Measurements from ENCODE around the gene MGAT2.
A peak's percentile ranks its signal among the peaks of the same experiment; 100 is the strongest.
"Not testable (repeated sequence)": the region's sequence is repeated elsewhere in the genome, so short reads cannot be mapped to it uniquely, and the experiment has no call there.

MGAT2 gene

GRCh38 chr14:49612251-49612650 lies 8.3 kb upstream of the MGAT2 start:
- DNase-seq (ENCODE audit: low read depth in 2 of 2, low spot score in 1 of 2), result no peak

GRCh38 chr14:49612671-49613070 lies 7.9 kb upstream of the MGAT2 start:
- no peak for DNase-seq (ENCODE audit: low read depth in 2 of 2, low spot score in 1 of 2)

GRCh38 chr14:49614196-49614595 lies 6.4 kb upstream of the MGAT2 start:
- no peak for DNase-seq (ENCODE audit: low read depth in 2 of 2, low spot score in 1 of 2)

- no peak for DNase-seq (ENCODE audit: low read depth in 2 of 2, low spot score in 1 of 2)
Observed at GRCh38 chr14:49615776-49616175, 4.8 kb upstream of the MGAT2 start.

DNA sequence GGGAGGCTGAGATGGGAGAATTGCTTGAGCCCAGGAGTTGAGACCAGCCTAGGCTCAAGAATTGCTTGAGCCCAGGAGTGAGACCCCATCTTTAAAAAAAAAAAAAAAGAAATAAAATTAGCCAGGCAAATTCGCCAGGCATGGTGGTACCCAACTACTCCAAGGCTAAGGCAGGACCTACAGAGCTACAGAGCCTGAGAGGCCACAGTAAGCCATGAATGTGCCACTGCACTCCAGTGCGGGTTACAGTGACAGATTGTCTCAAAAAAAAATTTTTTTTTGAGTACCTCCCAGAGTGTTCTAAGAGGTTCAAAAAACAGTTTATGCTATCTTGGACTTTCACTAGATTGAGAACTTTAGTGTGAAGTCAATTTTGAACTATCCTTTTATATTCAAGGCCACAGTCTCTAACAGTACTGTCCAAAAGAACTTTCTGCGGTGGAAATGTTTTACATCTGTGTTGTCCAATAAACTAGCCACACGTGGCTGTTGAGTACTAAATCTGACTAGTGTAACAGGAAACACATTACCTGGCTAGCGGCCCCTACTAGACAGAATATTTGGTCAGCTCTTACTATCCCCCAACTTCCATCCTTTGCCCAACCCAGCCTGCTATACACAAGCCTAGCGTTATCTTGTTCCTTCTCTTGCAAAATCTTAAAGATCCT lies 2.6 kb upstream of the MGAT2 start:
- no peak for DNase-seq (ENCODE audit: low read depth in 2 of 2, low spot score in 1 of 2)

DNA sequence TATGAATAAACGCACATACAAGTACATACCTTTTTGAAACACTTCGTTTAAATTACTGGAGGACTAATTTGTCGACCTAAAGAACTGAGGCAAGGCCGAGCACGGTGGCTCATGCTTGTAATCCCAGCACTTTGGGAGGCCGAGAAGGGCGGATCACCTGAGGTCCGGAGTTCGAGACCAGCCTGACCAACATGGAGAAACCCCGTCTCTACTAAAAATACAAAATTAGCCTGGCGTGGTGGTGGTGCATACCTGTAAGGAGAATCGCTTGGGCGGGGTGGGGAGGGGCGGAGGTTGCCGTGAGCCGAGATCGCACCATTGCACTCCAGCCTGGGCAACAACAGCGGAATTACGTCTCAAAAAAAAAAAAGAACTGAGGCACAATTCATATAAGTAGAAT lies 1.3 kb upstream of the MGAT2 start:
- not testable (repeated sequence) for DNase-seq (ENCODE audit: low read depth in 2 of 2, low spot score in 1 of 2)

DNA sequence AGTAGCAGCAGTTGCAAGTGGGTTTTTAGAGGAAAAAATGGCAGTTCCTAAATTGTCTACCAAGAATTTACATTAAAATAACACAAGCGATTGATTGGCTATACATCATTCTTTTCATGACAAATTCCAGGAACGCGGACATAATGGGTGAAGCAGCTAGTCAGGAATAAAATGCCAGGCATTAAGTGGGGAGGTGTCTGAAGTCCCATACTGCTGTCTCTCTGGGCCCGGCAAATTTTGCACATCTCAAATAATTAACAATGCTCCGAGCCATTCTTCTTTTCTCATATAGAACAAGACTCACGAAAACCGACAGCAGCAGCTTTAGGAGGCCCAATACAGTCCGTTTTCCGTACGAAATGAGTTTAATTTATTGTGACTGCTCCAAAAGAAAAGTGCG lies 869 bp upstream of the MGAT2 start:
- DNase-seq (ENCODE audit: low read depth in 2 of 2, low spot score in 1 of 2), result no peak

DNA sequence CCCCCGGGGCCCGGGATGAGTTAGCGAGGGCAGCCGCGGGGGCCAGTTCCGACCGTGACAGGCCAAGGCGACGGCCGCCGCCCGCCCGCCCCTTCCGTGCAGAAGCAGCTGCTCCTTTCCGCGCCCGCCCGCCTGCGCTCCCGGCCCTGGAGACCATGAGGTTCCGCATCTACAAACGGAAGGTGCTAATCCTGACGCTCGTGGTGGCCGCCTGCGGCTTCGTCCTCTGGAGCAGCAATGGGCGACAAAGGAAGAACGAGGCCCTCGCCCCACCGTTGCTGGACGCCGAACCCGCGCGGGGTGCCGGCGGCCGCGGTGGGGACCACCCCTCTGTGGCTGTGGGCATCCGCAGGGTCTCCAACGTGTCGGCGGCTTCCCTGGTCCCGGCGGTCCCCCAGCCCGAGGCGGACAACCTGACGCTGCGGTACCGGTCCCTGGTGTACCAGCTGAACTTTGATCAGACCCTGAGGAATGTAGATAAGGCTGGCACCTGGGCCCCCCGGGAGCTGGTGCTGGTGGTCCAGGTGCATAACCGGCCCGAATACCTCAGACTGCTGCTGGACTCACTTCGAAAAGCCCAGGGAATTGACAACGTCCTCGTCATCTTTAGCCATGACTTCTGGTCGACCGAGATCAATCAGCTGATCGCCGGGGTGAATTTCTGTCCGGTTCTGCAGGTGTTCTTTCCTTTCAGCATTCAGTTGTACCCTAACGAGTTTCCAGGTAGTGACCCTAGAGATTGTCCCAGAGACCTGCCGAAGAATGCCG lies 699 bp downstream of the MGAT2 start:
- no peak for DNase-seq (ENCODE audit: low read depth in 2 of 2, low spot score in 1 of 2)

DNA sequence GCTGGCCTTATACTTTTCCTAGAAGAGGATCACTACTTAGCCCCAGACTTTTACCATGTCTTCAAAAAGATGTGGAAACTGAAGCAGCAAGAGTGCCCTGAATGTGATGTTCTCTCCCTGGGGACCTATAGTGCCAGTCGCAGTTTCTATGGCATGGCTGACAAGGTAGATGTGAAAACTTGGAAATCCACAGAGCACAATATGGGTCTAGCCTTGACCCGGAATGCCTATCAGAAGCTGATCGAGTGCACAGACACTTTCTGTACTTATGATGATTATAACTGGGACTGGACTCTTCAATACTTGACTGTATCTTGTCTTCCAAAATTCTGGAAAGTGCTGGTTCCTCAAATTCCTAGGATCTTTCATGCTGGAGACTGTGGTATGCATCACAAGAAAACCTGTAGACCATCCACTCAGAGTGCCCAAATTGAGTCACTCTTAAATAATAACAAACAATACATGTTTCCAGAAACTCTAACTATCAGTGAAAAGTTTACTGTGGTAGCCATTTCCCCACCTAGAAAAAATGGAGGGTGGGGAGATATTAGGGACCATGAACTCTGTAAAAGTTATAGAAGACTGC lies 1.5 kb downstream of the MGAT2 start:
- no peak for DNase-seq (ENCODE audit: low read depth in 2 of 2, low spot score in 1 of 2)

- no peak for DNase-seq (ENCODE audit: low read depth in 2 of 2, low spot score in 1 of 2)
Observed at GRCh38 chr14:49623387-49623786, 2.8 kb downstream of the MGAT2 start.

DNA sequence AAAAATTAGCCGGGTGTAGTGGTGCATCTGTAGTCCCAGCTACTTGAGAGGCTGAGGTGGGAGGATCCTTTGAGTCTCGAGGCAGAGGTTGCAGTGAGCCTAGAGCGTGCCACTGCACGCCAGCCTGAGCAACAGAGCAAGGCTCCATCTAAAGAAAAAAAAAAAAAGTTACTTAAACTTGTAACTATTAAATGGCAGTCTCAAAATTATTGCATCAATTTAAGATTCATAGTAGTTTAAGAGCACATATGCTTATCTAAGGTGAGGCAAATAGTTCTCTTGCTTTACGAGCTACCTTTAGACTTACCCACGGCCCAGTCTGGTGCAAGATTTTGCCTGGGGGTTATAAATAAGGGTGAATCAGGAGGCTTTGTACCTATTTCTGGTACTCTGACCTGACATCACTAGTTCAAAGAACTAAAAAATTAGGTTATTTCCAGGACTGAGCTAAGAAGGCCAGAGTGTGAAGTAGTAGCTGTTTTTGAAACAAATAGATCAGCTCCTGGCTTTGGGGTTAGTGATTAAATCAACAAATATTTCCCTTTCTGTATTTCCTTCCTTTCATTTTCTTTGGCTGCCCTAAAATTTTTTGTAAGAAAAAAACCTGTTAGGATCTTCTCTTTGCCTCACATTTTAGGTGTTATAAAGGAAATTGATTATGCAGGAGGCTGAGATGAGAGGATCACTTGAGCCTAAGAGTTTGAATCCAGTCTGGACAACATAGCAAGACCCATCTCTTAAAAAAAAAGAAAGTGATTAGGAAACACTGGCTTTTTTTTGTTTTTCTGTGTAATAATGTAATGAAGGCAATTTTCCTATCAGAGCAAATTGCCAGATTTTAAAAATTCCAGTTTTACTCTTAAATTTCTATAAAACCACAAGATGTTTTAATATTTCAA lies 3.6 kb downstream of the MGAT2 start:
- no peak for DNase-seq (ENCODE audit: low read depth in 2 of 2, low spot score in 1 of 2)

- peak; percentile 83 to 91 for DNase-seq (ENCODE audit: low read depth in 2 of 2, low spot score in 1 of 2)
Observed at GRCh38 chr14:49633640-49634546, 13.3 kb downstream of the MGAT2 start.

DNA sequence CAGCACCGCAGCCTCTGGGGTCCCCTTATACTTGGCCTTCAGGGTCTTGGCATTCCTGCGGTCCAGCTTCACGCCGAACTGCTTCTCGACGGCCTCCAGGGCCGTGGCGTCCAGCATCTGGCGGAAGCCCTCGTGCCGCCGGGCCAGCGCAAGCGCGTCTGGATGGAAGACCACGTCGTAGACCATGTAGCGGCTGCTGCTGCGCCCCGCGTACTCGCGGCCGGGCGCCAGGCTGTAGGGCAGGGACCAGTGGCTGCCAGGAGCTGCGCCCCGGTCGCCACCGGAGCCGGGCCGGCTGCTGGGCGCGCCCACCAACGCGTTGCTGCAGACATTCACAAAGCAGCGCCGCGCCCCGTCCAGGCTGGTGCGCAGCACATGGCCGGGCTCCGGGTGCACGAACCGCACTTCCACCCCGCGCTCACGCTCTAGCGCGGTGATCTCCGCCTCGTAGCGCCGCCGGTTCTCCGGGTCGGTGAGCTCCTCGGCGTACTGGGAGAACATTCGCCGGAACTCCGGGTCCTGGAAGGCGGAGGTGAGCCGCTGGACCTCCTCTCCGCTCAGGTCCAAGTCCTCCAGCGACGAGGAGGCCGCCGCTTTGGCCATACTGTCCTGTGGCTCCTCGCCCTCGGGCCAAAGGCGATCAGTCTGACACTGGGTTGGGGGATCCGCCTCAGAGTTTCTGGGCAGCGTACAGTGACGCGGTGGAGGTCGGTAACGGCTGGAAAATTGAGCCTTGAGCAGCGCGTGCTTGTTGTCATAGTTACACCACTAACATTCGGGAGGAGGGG lies 14.1 kb downstream of the MGAT2 start, which contains the start of gene DNAAF2:
Gene DNAAF2, minus strand, starts transcription at position 698 of the 788 bp plus-strand sequence. Its CDS starts 95 bp downstream, at position 603.
- DNase-seq (ENCODE audit: low read depth in 2 of 2, low spot score in 1 of 2), result peak; percentile 36 to 41

- no peak for DNase-seq (ENCODE audit: low read depth in 2 of 2, low spot score in 1 of 2)
Observed at GRCh38 chr14:49636866-49637265, 16.3 kb downstream of the MGAT2 start.

DNA sequence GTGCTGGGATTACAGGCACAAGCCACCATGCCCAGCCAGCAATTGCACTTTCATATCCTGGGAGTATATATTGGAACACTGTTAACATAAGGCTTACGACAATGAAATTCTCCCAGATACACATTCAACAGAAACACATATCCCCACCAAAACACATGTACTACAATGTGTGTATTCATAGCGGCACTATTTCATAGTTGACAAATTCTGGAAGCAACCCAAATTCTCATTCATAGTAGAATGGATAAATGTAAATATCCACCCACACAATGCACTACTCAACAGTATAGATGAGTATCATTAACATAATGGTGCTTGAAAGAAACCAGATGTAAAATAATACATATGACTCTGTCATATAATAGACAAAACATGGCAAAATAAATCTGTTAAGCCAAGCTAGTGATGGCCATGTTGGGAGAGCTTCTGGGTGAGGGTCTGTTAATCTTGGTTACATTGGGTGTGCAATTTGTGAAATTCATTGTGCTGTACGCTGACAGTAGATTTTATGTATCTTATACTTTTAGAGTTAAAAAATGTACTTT lies 17.0 kb downstream of the MGAT2 start:
- no peak for DNase-seq (ENCODE audit: low read depth in 2 of 2, low spot score in 1 of 2)

GRCh38 chr14:49640540-49641417 lies 20.2 kb downstream of the MGAT2 start:
- DNase-seq (ENCODE audit: low read depth in 2 of 2, low spot score in 1 of 2), result no peak

DNA sequence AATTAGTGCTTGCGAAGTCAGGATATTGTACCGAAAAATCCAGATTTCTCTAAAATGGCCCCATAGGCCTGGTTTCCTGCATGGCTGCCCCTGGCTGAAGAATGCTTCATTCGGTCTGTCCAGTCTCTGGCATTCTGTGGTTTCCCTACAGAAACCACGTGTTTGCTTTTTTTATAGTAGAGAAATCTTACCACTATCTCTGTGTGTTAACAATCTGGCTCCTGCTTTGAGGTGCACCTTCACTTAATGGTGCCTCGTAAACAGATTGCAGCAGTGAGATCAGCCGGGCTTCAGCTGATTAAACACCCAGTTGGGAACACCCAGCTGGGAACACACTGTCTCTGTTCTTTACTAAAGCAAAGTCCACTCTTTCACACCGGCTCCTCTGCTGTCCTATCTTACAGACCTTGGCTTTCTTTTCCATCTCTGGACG lies 21.1 kb downstream of the MGAT2 start:
- no peak for DNase-seq (ENCODE audit: low read depth in 2 of 2, low spot score in 1 of 2)

DNA sequence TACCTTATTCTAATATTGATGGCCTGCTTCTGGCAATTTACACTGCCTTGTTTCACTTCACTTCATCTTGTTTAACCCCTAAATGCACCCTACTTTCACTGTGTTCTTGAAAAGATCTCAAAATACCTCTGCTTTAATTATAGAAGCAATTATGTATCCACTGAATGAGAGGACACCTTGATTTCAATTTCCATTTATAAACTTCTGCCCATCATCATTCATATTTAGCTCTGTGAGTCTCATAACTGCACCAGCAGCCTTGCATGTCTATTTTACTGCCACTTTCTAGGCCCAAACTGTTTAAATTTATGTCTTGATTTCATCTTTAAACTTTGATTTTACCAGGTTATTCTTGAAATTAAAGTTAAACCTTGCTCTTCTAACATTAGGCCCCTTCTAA lies 21.6 kb downstream of the MGAT2 start:
- DNase-seq (ENCODE audit: low read depth in 2 of 2, low spot score in 1 of 2), result no peak
